Measurements from ENCODE around the gene SLIT1.

DNA sequence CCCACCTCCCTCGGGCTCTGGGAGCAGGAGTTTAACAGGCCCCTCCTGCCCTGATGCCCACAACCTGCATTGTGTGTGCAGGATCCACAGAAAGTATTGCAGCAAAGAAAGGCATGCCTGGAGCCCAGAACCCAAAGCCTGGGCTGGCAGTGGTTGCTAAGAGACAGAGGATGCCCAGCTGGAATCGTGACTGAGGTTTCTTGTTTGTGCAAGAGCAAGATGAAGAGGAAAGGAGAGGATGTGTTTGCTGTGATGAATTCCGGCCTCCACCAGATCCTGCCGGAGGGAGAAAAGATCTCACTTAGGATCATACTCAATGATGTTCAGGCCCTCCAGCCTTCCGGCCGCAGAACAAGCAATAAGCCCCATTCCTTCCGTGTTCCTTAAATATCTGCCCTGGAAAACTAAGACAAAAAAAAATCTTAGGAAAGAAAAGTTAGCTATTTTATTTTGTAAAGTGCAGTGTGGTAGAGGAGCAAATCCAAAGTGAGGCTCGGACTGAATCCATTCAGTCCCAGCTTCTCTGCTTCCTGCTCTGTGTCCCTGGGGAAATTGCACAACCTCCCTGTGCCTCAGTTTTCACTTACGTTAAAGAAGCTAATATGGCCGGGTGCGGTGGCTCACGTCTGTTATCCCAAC, 57.1 kb downstream of the SLIT1 start:
- TF ChIP-seq, protein P1, sequence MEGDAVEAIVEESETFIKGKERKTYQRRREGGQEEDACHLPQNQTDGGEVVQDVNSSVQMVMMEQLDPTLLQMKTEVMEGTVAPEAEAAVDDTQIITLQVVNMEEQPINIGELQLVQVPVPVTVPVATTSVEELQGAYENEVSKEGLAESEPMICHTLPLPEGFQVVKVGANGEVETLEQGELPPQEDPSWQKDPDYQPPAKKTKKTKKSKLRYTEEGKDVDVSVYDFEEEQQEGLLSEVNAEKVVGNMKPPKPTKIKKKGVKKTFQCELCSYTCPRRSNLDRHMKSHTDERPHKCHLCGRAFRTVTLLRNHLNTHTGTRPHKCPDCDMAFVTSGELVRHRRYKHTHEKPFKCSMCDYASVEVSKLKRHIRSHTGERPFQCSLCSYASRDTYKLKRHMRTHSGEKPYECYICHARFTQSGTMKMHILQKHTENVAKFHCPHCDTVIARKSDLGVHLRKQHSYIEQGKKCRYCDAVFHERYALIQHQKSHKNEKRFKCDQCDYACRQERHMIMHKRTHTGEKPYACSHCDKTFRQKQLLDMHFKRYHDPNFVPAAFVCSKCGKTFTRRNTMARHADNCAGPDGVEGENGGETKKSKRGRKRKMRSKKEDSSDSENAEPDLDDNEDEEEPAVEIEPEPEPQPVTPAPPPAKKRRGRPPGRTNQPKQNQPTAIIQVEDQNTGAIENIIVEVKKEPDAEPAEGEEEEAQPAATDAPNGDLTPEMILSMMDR (conservative IDR thresholded peaks at IDR 0.05; ENCODE audit: low read length), result no peak
- TF ChIP-seq EZH2phosphoT487 (IDR thresholded peaks at IDR 0.05; ENCODE audit: borderline replicate concordance, low read depth, low read length), result no peak
